Stimulated activated CD8-positive, alpha-beta memory T cell treated with anti-CD3 and anti-CD28 coated beads, Interleukin-4, amount 100 ng/mL, for 24 hours (primary cell): ENCODE measurements around the gene CLASP1.
"Not testable (repeated sequence)": the region's sequence is repeated elsewhere in the genome, so short reads cannot be mapped to it uniquely, and the experiment has no call there.

ENCODE experiments used
- DNase-seq: peaks from one replicate; pipeline ENCODE4 v3.0.0-alpha.2; 2020; ENCODE audit warnings: low read depth

The CLASP1 gene

DNA sequence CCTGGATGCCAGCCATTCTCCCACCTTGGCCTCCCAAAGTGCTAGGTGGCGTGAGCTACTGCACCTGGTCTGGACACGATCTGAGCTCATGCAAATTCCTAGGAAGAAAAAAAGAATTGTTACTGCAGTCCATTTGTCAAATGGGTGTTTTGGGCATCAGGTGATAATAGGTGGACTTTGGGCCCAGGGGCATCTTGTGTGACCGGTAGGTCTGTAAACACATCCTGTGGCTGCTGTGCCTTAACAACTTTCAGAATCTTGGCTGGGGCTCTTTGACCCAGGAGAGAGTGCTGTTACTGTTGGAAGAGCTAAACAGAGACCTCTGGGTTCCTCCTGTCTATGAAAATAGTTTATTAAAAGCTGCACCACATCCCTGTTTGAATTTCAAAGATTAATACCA, 329.3 kb downstream of the CLASP1 start:
- no peak for DNase-seq

DNA sequence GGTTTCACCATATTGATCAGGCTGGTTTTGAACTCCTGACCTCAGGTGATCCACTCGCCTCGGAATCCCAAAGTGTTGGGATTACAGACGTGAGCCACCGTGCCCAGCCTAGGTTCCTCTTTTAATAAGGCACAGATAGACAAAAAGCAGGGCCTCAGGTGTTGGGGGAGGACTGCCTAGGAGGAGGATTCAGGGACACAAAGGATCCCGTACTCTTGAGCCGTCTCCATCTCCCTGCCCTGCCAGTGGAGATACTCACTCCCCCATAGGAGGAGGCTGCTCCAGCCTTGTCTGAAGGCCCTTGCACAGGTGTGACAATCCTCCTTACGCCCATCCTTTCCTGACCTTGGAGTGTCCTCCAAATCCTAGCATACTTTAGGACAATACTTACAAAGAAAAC, 332.3 kb downstream of the CLASP1 start:
- no peak for DNase-seq

DNA sequence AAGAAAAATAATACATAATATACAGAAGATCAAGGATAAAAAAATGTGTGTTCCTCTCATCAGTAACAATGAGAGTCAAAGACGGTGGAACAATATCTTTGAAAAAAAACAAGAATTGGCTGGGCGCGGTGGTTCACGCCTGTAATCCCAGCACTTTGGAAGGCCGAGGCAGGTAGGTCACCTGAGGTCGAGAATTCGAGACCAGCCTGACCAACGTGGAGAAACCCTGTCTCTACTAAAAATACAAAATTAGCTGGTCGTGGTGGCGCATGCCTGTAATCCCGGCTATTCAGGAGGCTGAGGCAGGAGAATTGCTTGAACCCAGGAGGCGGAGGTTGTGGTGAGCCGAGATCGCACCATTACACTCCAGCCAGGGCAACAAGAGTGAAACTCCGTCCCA, 335.6 kb downstream of the CLASP1 start:
- DNase-seq = not testable (repeated sequence)

DNA sequence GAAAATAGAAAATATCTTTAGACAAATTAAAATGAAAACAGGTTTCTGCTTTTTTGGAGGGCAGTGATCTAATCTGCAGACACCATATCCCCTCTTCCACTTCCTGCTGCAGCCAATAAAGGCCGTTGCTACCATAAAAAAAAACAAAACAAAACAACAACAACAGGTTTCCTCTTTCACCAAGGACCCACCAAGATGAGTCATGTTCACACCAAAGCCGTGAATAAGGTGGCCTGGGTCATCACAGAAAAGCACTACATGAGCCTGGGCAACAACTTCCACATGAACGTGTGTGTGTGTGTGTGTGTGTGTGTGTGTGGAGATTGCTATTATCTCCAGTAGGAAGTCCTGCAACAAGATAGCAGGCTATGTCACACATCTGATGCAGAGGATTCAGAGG, 339.5 kb downstream of the CLASP1 start:
- no peak for DNase-seq

- DNase-seq = no peak
These were observed 339.9 kb downstream of the CLASP1 start for GRCh38 chr2:121309323-121309722.

DNA sequence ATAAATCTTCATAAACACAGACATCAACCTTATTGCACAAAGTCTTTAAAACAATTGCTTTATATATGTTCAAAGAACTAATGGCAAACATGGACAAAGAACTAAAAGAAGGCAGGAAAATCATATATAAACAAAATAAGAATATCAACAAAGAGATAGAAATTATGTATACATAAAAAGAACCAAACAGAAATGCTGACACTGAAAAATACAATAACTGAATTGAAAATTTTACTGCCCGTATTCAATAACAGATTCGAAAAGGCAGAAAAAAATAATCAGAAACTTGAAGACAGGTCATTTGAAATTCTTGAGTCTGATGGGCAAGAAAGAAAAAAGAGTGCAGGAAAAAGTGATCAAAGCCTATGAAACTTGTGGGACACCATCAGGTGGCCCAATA, 342.2 kb downstream of the CLASP1 start:
- DNase-seq = no peak

- no peak for DNase-seq
These were observed 344.3 kb downstream of the CLASP1 start for GRCh38 chr2:121304941-121305340.

DNA sequence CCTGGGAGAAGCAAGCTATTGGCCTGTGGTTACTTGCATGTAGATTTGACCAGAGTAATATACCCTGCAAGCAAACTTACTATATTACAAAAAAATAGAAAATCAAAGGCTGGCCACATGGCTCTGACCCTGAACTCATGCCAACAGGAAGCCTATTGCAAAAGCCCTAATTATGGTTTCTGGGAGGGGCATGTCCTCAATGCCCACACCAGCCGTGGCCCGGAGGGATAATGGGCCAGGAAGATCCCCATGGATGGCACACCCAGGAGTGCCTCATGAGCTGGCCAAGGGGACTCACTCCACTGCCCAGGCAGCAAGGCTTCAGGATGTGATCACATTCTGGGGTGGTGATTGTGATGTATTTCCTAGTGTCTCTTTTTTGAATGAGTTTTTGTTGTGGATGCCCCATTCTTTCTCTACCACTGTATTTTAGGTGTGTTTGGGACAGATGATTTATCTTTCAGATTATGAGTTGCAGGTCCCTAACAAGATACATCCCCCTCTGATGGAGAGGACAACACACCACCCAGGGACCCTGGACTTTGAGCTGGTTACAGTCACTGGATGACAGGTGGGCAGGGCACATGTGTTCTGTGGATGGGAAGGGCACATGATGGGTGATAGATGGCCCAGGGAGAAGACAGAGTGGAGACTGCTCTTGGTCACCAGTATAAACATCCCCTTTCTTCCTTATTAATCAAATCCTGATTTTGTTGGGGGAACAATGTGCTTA, 345.6 kb downstream of the CLASP1 start:
- no peak for DNase-seq

- DNase-seq = not testable (repeated sequence)
These were observed 348.1 kb downstream of the CLASP1 start for GRCh38 chr2:121301190-121301589.

GRCh38 chr2:121298476-121298875, 350.8 kb downstream of the CLASP1 start:
- DNase-seq = no peak

DNA sequence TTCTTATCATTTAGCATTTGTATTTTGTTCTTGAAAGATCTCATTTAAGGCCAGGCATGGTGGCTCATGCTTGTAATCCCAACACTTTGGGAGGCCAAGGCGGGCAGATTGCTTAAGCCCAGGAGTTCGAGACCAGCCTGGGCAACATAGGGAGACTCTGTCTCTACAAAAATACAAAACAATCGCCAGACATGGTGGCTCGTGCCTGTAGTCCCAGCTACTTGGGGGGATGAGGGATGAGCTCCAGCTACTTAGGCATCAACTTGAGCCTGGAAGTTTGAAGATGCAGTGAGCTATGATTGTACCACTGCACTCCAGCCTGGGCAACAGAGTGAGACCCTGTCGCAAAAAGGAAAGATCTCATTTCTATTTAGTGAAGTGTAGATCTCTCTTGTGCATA, 351.4 kb downstream of the CLASP1 start:
- DNase-seq = not testable (repeated sequence)

DNA sequence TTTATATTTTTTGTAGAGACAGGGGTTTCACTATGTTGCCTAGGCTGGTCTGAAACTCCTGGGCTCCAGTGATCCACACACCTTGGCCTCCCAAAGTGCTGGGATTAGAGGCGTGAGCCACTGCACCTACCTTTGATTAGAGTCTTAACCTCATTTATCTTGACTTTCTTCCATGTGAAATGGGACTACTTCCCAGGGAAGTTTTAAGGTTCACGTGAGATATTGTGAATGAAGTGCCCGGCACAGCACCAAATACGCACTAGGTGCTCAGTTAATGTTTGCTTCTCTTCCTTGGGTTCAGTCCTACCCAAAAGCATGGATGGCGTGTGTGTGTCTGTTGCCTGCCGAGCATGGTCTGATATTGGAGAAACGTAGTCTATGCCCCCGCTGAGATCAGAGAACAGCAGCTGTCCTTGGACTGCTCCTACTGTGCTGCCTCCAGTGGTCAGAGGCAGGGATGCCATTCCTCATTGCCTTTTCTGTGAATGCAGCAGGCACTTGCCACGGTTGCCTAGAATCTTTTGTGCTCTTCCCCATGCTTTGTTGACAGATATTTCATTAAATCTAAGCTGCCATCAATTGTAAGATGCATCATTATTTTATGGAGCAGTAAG, 351.9 kb downstream of the CLASP1 start:
- no peak for DNase-seq

DNA sequence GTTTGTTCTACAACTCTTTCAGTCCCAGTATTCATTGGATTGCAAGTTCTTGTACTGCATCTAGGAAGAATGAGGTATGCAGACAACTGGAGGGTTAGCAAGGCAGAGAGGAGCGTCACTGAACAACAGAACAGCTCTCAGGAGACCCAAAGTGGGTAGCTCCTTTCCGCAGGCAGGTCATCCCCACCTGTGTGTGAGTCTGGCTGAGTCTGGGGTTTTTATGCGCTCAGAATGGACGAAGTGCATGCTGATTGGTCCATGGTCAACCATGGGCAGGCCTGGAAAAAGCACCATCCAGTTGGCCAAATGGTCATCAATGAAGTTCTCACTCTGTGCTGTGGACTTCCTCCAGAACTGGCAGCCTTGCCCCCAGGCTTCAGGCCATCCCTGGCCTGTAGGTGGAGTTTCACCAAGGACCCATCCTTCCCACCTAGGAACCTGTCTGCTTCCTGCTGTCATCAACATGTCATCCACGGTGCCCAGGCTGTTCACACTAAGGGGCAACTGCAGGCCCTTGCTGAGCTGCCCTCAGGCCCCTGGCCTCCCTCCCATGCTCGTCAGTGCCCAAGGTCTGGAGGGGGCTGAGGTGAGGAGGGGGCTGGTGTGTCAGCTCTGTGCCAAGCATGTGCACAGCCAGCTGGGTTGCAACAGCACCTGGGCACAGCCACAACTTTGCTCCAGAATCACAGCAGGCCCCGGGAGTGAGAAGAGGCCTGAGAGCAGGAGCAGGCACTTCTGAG, 353.2 kb downstream of the CLASP1 start:
- DNase-seq = no peak

DNA sequence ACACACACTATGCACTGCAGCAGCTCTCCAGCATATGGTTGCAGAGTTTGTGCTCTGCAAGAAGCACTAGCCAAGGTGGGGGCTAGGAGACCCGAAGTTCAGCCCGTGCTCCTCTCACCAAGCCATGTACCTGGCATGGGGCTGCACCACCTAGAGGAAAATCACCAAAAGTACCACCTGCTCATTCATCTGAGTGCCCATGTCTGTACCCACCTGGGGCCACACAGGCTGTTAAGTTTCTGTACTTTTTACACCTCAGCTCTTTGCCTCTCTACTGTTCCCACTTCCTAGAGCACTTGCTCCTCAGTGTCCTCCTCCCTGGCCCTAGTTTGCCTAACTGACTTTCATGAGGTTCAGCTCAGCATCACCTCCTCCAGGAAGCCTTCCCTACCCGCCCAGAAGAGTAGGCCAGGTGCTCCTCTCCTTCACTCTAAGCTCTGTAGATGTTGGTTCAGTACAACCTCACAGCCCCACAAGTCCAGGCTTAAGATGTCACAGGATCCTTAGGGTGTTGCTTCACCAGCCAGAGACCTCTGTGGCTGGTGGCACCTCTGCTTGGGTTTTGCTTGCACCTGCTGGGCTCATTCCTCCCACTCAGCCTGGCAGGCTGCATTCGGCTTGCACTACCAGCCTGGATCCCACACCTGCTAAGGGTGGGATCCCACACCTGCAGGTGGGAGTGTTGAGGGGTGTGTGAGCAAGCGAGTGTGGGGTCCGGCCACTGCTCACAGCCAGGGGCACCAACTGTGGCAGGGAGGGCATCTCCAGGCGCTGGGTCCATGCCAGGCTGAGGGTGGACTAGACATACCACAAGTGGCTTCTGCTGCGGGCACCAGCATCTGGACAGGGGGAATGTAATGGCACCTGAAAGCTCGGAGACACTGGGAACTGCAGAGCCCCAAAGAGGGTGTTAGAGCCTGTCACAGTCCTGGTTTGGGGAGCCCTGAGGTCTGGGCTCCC, 354.1 kb downstream of the CLASP1 start:
- DNase-seq = no peak

DNA sequence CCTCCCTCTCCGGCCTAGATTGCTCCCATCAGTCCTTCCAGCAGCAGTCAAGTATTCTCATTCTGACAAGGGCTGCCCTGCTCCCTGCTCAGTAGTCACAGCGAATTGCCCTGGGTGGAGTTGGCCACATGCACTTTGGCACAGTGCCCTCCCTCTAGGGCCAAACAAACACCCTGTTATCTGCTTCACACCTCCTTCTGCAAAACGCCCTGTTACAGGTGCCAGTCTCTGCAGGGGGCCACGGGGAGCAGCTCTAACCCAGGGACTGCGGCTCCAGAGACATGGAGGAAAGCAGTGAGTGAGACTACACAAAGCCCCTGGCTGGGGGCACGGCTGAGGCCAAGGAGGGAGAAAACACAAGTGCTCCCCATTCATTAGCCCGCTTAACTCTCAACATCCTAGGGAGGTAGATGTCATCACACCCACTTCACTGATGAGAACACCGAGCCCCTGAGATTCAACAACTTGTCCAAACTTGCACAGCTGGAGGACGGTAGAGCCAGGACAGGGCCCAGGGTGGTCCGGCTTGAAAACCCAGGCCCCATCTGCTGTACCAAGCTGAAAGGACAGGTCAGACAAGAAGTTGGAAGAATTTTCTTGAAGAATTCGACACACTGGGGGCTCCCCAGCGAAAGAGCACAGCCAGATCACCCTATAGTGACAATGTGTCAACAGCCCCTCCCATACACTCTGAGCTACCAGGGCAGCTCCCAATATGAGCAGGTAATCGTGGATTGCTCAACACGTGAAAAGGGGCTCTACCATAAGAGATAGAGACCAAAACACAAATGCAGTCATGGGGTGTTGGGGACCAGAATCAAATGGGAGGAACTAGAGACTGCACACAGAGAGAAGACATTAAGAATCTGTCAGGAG, 355.6 kb downstream of the CLASP1 start:
- DNase-seq = no peak

- no peak for DNase-seq
These were observed 358.0 kb downstream of the CLASP1 start for GRCh38 chr2:121291251-121291580.

GRCh38 chr2:121289271-121289670, 360.0 kb downstream of the CLASP1 start:
- no peak for DNase-seq

GRCh38 chr2:121288454-121289231, 360.6 kb downstream of the CLASP1 start:
- no peak for DNase-seq

- no peak for DNase-seq
These were observed 361.3 kb downstream of the CLASP1 start for GRCh38 chr2:121287956-121288355.
